ENCODE data around the gene RARB.

- no peak for TF ChIP-seq CTCF (conservative IDR thresholded peaks at IDR 0.05 in 1 of 2, IDR thresholded peaks at IDR 0.05 in 1 of 2; ENCODE audit: low read depth in 1 of 2, low read length in 2 of 2)
- no peak for TF ChIP-seq EZH2 (IDR thresholded peaks at IDR 0.05; ENCODE audit: low read length, missing control alignments)
Observed at GRCh38 chr3:25378786-25379311, 49.2 kb upstream of the RARB start.

Data from fibroblast of lung (primary cell).